Fibroblast of mammary gland (primary cell): ENCODE measurements around the gene SFI1.

ENCODE experiments used
- DNase-seq: peaks from one replicate; pipeline ENCODE4 v3.0.0-alpha.2; 2010; ENCODE audit warnings: low read depth
- H3K4me3 ChIP-seq: 2 replicates; pipeline ENCODE4 v1.5.1; 2011; ENCODE audit warnings: low read depth, mild to moderate bottlenecking, low read length, moderate library complexity; ENCODE audit not compliant: control insufficient read depth
- TF ChIP-seq, protein P1 (sequence below): conservative IDR thresholded peaks from 2 replicates; pipeline ENCODE4 v1.5.1; 2011; ENCODE audit warnings: low read depth, low read length, inconsistent platforms; ENCODE audit not compliant: control insufficient read depth, insufficient read depth

Gene SFI1

GRCh38 chr22:31578171-31578570 lies 81.8 kb downstream of the SFI1 start:
- no peak overlapping the region for H3K4me3 ChIP-seq
- no peak for DNase-seq
- TF ChIP-seq, protein P1, sequence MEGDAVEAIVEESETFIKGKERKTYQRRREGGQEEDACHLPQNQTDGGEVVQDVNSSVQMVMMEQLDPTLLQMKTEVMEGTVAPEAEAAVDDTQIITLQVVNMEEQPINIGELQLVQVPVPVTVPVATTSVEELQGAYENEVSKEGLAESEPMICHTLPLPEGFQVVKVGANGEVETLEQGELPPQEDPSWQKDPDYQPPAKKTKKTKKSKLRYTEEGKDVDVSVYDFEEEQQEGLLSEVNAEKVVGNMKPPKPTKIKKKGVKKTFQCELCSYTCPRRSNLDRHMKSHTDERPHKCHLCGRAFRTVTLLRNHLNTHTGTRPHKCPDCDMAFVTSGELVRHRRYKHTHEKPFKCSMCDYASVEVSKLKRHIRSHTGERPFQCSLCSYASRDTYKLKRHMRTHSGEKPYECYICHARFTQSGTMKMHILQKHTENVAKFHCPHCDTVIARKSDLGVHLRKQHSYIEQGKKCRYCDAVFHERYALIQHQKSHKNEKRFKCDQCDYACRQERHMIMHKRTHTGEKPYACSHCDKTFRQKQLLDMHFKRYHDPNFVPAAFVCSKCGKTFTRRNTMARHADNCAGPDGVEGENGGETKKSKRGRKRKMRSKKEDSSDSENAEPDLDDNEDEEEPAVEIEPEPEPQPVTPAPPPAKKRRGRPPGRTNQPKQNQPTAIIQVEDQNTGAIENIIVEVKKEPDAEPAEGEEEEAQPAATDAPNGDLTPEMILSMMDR, result no peak

DNA sequence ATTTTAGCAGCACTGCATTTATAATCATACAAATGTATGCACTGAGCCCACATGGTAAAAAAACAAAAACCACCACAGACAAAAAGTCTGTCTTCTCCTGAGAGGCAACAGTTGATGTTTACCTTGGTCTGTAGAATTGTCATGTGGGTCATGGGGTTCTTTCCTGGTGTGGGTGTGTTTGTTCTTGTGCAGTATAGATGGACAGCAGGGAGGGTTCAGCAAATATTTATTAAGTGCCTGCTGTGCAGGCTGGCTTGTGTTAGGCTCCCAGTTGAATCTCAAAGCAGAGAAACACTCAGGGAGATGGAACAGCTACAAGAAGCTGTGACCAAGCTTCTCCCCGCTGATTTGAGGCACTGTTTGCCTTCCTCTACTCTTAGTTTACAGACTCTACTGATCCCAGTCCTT lies 83.5 kb downstream of the SFI1 start:
- TF ChIP-seq, protein P1, result no peak
- H3K4me3 ChIP-seq, result no peak overlapping the region
- DNase-seq, result no peak

DNA sequence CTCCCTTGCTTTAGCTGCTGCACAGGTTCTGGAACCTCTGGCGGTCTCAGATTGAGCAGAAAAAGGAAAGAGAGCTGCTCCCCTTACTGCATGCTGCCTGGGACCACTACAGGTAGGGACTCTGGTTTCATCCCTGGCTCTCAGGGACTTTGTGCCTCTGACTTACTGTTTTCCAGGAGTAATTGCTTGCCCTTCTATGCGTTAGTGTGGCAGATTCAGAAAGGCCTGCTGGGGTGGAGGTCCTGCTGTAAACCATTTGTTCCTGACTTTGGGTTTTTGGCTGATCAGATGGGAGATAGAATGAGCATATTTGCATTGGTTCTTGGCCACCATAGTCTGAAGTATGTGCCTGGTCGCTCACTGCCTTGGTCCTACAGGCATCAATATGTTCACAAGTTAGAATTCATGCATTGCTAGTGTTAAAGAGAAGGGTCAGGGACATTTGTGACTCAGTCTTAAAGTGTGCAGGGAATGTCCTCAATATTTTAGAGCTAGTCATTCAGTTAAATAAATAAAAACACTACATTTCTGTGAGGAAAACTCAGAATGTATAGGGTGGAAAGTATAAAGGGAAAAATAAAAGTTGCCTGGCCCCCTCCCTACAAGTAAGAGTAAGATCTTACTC lies 87.6 kb downstream of the SFI1 start:
- TF ChIP-seq, protein P1, result no peak
- H3K4me3 ChIP-seq, result no peak overlapping the region
- DNase-seq, result peak; percentile 43

- DNase-seq, result no peak
- TF ChIP-seq, protein P1, result no peak
- H3K4me3 ChIP-seq, result no peak overlapping the region
These were observed 88.4 kb downstream of the SFI1 start for GRCh38 chr22:31584804-31585160.

DNA sequence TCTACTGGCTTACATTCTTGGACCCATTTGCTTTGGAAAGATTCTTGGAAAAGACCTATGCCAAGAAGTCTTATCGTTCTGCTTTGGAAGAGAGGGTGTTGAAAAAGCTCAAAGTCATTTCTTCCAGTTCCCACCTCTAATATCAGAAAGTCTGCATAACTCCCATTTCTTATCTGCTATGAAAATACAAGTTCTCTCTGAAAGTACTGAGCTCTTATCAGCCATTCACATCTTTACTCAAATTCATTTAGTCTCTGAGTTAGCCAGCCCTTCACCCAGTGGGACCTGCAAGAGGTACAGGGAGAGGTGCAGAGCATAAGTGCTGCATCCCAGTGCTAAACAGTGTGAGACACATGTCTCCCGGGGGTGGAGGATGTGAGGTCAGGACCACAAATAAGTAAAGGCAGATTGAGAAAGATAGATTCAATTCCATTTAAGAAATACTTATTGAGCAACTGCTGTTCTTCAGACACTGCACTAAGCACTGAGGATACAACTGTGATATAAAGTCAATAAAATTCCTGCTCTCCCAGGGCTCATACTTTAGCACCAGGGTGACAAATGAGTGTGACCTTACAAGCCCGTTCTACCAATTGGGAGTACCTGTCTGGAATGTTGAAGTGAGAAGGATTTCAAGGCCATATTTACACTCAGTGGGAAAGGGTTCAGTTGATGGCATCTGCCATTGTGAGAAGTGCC lies 89.0 kb downstream of the SFI1 start:
- H3K4me3 ChIP-seq, result no peak overlapping the region
- peak; percentile 78 for DNase-seq
- TF ChIP-seq, protein P1, result no peak

- DNase-seq, result peak; percentile 92
- H3K4me3 ChIP-seq, result no peak overlapping the region
- TF ChIP-seq, protein P1, result no peak
These were observed 90.0 kb downstream of the SFI1 start for GRCh38 chr22:31586137-31586920.
